Testis (tissue), 3 donors: ENCODE measurements around the gene TPPP. TPM values are rescaled to one million over a fixed set of nuclear protein-coding genes. Genes with fewer than 3 reads are reported as not detected.

Experiments used
- DNase-seq: peaks from one replicate; pipeline ENCODE4 v3.0.0-alpha.2; 2019
- H3K27ac ChIP-seq, 2 donors: fragments of 200-600 bp; sonication (generic); one replicate each; pipeline ENCODE4 v1.5.1; 2019
- H3K27me3 ChIP-seq: fragments of 200-600 bp; sonication (generic); one replicate; pipeline ENCODE4 v1.5.1; 2019
- H3K36me3 ChIP-seq: fragments of 200-600 bp; sonication (generic); one replicate; pipeline ENCODE4 v1.5.1; 2017; ENCODE audit warnings: low read depth; ENCODE audit errors: missing control alignments
- H3K4me1 ChIP-seq: fragments of 200-600 bp; sonication (generic); one replicate; pipeline ENCODE4 v1.5.1; 2019
- H3K4me3 ChIP-seq, 2 donors: fragments of 200-600 bp; sonication (generic); one replicate each; pipeline ENCODE4 v1.5.1; 2017 to 2019
- H3K9me3 ChIP-seq: fragments of 200-600 bp; sonication (generic); one replicate; pipeline ENCODE4 v1.5.1; 2017
- CTCF ChIP-seq, 3 experiments: fragments of 450-650 bp in 2 of 3; fragments of 200-600 bp in 1 of 3; sonication (generic) in 1 of 3; IDR thresholded peaks; one replicate each; pipeline ENCODE4 v1.5.1; 2016 to 2019; ENCODE audit warnings: antibody characterized with exemption in 3 of 3, mild to moderate bottlenecking in 2 of 3, moderate library complexity in 1 of 3
- POLR2A ChIP-seq: fragments of 450-650 bp; IDR thresholded peaks from one replicate; pipeline ENCODE4 v1.6.1; 2017; ENCODE audit warnings: antibody characterized with exemption, mild to moderate bottlenecking, moderate library complexity
- WGBS, 2 donors: methylation state at CpG; one replicate each; pipeline ENCODE4 v1.1.5; 2018; 5-methylcytosine and 5-hydroxymethylcytosine counted together
- intact Hi-C: fragments of 100-400 bp; cut with DNase I; formaldehyde crosslinking; loops from one replicate; pipeline ENCODE4 v1.15.1; 2023; ENCODE audit warnings: low total_unique reads
- polyA plus RNA-seq: library from polyadenylated mRNA; stranded (reverse); fragments of 350-450 nt; fragmentation: Illumina TruSeq; extraction: RNeasy Lipid Tissue Mini Kit (QIAGEN cat#74804); gene quantifications from one replicate; pipeline ENCODE4 v1.2.3, GENCODE V29; 2014; ENCODE audit warnings: low read depth, low replicate concordance; ENCODE audit not compliant: insufficient read depth
- total RNA-seq, 2 donors: library from RNA; depleted of rRNA; stranded (reverse); fragments of >200 nt; gene quantifications; one replicate each; pipeline ENCODE4 v1.2.3, GENCODE V29; 2016

The TPPP gene
- total and polyA plus RNA-seq, 3 donors from 2014 or later: 2.9 to 5.7 (median 3.8) TPM

- Histone ChIP-seq H3K27ac (no peak overlapping the region), H3K4me3 (no peak overlapping the region), H3K27me3 (no peaks in the 10 kb centered on the region), H3K4me1 (no peaks in the 10 kb centered on the region), H3K9me3 (no peaks in the 10 kb centered on the region), H3K36me3 (no peaks in the 10 kb centered on the region)
- 97% methylated on average over 12 to 16 of the region's 16 CpGs for WGBS, 2 donors
- no peak for TF ChIP-seq POLR2A
- no peak for DNase-seq
- intact Hi-C loops: no loop called here
These were observed 71.8 kb downstream of the TPPP start for GRCh38 chr5:621341-621761.

- Histone ChIP-seq H3K4me3 (no peak overlapping the region), H3K36me3 (no peaks in the 10 kb centered on the region), H3K9me3 (no peaks in the 10 kb centered on the region), H3K4me1 (no peaks in the 10 kb centered on the region), H3K27ac (no peak overlapping the region), H3K27me3 (no peaks in the 10 kb centered on the region)
- TF ChIP-seq CTCF (IDR thresholded peaks at IDR 0.05): no peak
- no peak for TF ChIP-seq POLR2A
- 95 to 100% methylated on average over 1 to 8 of the region's 8 CpGs for WGBS, 2 donors
- intact Hi-C loops: no loop called here
- DNase-seq: no peak
These were observed 72.5 kb downstream of the TPPP start for GRCh38 chr5:620586-621180.

GRCh38 chr5:620152-620551 is 73.0 kb downstream of the TPPP start:
- H3K27me3 ChIP-seq: no peaks in the 10 kb centered on the region
- no peaks in the 10 kb centered on the region for H3K36me3 ChIP-seq
- no peaks in the 10 kb centered on the region for H3K9me3 ChIP-seq
- no peak overlapping the region for H3K27ac ChIP-seq
- TF ChIP-seq CTCF (IDR thresholded peaks at IDR 0.05): no peak
- no peak for TF ChIP-seq POLR2A
- no peak for DNase-seq
- no peak overlapping the region for H3K4me3 ChIP-seq
- WGBS, 2 donors: 96 to 99% methylated on average over 20 of the region's 20 CpGs
- no peaks in the 10 kb centered on the region for H3K4me1 ChIP-seq
- intact Hi-C loops: no loop called here

- H3K36me3 ChIP-seq: no peaks in the 10 kb centered on the region
- WGBS, 2 donors: 86 to 91% methylated on average over 14 to 16 of the region's 16 CpGs
- H3K4me3 ChIP-seq: no peak overlapping the region
- intact Hi-C loops: no loop called here
- no peaks in the 10 kb centered on the region for H3K27me3 ChIP-seq
- H3K4me1 ChIP-seq: no peaks in the 10 kb centered on the region
- no peak overlapping the region for H3K27ac ChIP-seq
- no peak for DNase-seq
- TF ChIP-seq POLR2A (no peak), CTCF (IDR thresholded peaks at IDR 0.05) (no peak)
- no peaks in the 10 kb centered on the region for H3K9me3 ChIP-seq
These were observed 73.7 kb downstream of the TPPP start for GRCh38 chr5:619444-619843.

- Histone ChIP-seq H3K4me3 (no peak overlapping the region), H3K9me3 (no peaks in the 10 kb centered on the region), H3K36me3 (no peaks in the 10 kb centered on the region), H3K27ac (no peak overlapping the region), H3K27me3 (no peaks in the 10 kb centered on the region), H3K4me1 (peaks cover 3% of the 10 kb centered on the region)
- TF ChIP-seq CTCF (IDR thresholded peaks at IDR 0.05) (no peak), POLR2A (no peak)
- DNase-seq: no peak
- intact Hi-C loops: no loop called here
- 94 to 95% methylated on average over 5 of the region's 5 CpGs for WGBS, 2 donors
These were observed 74.7 kb downstream of the TPPP start for GRCh38 chr5:618450-618849.
